DMS 273 (cell line): ENCODE measurements around the gene FLAD1.

Experiments
- DNase-seq: peaks from one replicate; lab custom pipeline; 2025; ENCODE audit not compliant: unreplicated experiment; lab: John Stamatoyannopoulos, UW

The FLAD1 gene

DNA sequence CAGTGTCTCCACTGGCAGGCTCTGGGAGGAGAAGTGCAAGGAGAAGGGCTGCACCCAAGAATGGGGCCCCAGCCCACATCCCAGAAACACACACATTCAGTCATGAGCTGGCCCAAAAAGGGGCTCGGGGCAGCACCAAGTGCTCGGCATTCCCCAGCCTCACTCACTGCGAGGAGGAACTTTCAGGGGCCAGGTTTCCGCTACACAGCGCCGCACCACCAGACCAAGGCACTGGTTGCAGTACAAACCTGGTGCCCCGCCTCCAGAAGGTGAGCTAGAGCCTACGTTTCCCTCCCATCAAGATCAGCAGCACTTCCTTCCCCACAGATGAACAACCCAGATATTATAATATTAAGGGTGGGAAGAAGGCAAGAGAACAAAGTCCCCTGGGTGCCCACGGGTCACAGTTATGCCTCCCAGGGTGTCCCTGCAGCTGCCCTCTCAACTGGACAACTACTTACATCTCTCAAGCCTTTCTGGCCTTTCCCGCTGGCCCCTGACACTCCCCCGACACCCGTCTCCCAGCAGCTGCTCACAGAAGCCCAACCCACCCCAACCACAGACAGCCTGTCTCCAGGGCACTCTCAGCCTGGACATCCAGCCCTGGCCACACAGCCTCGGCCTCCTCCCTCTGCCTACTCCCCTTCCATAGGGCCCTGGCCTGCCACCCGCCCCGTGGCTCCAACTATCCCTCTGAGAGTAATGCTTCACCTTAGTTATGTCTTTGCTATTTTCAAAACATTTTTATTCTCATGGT is 31.1 kb upstream of the FLAD1 start:
- DNase-seq: no peak

- DNase-seq: no peak
Observed at GRCh38 chr1:154952664-154953063, 30.5 kb upstream of the FLAD1 start.

DNA sequence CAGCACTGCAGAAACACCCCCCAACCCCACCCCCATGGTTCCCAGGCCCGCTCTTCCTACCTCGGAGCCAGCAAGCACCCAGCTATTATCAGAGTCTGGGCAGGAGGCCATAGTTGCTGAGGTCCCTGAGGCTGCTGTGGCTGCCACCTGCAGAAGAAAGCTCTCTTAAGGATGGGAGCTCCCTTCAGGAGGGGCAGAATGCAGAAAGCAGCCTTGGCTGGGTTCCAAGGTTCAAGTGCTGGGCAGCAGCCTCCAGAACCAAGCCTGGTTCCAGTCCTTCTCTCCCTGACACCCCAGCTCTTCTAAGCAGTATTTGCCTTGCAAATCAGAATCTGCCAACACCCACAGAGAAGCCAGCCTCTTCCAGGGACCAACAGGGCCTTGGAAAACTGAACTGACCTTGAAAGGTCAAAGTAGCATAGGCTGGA is 29.5 kb upstream of the FLAD1 start:
- DNase-seq: no peak

GRCh38 chr1:154954541-154954940 is 28.6 kb upstream of the FLAD1 start:
- no peak for DNase-seq

GRCh38 chr1:154955039-154955717 is 28.0 kb upstream of the FLAD1 start:
- DNase-seq: peak; percentile 89

DNA sequence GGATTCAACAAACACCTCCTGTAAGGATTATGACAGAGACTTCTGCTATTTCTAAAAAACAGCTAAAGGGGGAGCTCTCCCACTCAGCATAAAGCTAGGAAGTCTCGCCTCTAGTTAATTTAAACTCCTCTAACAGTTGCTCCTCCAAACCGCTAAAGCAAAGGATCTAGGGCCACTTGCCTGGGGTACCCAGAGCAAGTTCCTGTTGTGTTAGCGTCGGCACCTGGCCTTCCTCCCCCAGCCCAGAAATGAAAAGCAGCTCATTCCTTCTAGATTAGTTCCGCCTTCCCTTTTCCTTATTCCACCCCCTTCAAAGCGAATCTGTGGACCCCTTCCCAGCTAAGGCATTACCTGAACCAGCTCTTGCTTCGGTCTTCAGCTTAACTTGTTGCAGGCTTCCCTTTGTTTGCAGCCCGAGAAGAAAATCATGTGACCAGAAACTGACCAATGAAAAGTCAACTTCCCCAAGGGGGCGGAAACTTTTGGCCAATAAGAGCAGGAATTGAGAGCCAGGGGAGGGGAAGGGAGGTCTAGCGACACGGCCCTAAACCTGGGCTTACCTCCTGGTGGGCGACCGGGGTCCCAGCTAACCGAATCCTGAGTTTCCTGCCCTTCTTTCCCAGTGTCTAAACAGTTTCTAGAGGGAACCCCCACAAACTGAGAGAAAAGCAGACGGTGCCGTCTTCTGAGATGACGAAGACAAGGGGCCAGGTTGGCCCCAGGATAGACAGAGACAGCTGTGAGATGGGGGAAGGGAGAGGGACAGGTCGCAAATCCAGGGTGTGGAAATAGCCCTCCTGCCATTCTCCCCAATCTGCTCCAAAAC is 27.2 kb upstream of the FLAD1 start, which contains the start of gene PBXIP1:
TSS of gene PBXIP1 (minus strand) at position 382 of the 826 bp plus-strand sequence. CDS start 2,378 bp downstream, outside the sequence.
- DNase-seq: peak; percentile 96

- DNase-seq: peak; percentile 77
Observed at GRCh38 chr1:154956544-154956941, 26.6 kb upstream of the FLAD1 start.

GRCh38 chr1:154957091-154957657 is 26.0 kb upstream of the FLAD1 start:
- DNase-seq: no peak

- DNase-seq: no peak
Observed at GRCh38 chr1:154958036-154958435, 25.1 kb upstream of the FLAD1 start.

DNA sequence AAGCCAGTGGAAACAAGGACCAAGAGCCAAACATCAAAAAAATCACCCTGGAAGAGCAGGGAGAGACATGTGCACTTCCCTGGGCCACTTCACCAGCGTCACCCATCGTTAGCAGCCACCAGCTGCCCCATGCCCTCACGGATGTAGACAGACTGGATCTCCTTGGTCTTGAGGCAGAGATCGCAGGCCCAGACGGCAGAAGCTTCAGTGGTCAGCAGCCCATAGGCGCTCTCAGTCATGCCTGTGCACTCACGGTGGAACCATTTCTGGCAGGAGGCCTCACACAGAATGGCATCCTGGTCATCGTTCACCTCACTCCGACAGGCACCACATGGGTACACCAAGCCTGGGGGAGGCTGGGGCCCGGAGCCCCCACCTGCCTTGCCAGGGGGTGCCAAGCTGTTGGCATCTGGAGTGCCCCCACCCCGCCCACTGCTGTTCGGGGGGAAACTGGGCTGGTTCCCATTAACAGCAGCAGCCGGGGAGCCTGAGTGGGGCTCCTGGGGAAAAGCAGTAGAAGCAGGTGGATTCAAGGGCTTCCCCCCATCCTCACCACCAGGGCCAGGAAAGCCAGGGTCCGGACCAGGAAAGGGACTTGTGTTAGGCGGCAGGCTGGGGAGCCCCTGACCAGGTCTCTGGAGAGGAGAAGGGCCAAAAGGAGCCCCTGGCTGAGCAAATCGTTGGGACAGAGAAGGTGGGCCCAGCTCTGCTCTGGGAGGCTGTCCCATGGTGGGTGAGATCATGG is 24.3 kb upstream of the FLAD1 start:
- DNase-seq: no peak

DNA sequence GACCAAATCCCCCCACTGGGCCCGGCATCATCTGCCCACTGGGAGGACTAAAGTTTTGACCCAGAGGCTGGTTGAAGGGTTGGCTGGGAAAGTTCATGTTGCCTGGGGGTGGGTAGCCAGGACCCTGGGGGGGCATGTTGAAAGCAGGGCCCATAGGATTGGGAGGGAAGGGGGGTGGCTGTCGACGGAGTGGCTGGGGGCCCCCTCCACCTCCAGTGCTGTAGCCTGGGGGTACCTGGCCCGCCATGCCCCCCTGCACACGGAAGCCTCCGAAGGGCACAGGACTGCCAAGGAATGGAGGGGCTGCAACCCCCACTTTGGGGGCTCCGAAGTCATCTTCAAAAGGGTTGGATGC is 23.7 kb upstream of the FLAD1 start:
- no peak for DNase-seq

DNA sequence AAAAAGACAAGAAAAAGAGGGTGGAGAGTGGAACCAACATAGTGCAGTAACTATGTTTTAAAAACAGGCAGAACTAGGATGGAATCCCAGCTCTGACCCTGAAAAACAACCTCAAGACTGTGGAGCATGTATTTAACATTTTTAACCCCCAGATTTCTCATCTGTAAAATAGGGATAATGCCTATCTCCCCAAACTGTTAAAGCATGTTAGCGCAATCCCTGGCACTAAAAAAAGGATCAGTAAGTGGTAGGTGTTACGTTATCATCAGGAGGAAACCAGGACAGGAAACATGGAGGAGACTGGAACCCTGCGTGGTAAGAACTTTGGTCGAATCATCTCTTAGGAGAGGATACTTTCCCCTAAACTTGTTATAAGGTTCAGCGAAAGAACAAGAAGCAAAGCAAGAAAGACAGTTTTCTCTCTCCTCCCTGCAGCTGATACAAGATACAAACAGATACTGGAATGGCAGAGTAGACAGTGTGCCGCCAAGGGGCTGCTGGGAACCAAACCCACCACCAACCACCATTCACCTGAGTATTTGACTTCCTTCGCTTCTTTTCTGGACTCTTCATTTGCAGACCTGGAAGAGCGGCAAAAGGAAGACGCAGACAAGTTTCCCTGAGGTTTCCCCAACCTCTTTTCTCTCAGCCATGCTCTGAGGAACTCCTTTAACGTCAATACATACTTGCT is 22.6 kb upstream of the FLAD1 start:
- no peak for DNase-seq

- peak; percentile 93 for DNase-seq
Observed at GRCh38 chr1:154961207-154962155, 21.7 kb upstream of the FLAD1 start, which contains the start of gene PYGO2. PYGO2 (minus strand) TSS chr1:154961782; CDS start chr1:154961576, 206 bp downstream.

GRCh38 chr1:154962156-154962749 is 20.9 kb upstream of the FLAD1 start:
- DNase-seq: peak; percentile 62

GRCh38 chr1:154962795-154963330 is 20.3 kb upstream of the FLAD1 start:
- no peak for DNase-seq

DNA sequence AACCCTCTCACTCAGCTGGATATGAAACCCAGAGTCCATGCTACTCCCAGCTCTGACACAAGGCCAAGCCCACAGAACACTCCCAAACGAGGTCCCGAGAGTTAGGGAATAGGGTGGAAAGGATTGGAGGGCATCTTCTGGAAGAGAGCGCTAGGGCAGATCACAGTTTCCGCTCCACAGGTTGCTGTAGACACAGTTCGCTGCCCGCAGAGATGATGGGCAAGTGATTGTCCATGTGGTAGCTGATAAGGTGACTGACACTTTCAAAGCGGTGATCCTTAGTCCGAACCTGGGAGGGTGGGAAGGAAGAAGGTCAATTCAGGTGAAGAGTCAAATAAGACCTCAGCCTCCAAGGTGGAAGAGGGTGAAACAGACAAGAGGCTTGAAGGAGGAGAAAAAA is 19.5 kb upstream of the FLAD1 start:
- no peak for DNase-seq

DNA sequence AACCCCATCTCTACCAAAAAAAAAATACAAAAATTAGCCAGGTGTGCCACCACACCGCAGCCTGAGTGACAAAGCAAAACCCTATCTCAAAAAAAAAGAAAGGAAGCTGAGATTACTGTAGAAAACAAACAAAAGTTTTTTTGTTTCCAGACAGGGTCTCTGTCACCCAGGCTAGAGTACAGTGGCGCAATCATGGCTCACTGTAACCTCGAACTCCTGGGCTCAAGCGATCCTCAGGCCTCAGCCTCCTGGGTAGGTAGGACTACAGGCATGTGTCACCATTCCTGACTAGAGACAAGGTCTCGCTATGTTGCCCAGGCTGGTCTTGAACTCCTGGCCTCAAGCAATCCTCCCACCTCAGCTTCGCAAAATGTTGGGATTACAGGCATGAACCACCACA is 18.8 kb upstream of the FLAD1 start:
- no peak for DNase-seq

GRCh38 chr1:154966111-154966510 is 17.0 kb upstream of the FLAD1 start:
- no peak for DNase-seq
